ENCODE data around the gene SNRPB.
"Not testable (repeated sequence)": the region's sequence is repeated elsewhere in the genome, so short reads cannot be mapped to it uniquely, and the experiment has no call there.

Gene SNRPB

DNA sequence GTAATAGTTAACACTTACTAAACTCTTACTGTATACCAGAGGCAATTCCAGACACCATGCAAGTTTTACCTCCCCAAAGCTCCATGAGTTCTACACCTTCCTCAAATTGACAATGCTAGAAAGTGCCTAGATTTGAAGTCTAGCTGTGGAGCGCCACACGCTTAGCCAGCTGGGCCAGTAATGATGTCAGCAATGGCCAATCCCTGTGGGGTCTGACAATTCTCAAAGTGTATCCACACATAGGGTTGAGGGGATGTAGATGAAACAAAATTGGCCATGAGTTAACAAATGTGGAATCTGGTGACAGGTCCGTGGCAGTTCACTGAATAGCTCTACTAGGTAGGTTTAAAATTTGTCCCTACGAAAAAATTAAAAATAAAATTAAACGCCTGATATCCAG, 36.9 kb upstream of the SNRPB start:
- H2AFZ ChIP-seq (ENCODE audit: low read depth, low read length): no peak overlapping the region
- H3K36me3 ChIP-seq (ENCODE audit: insufficient read depth, low read length): no peaks in the 10 kb centered on the region
- H3K4me1 ChIP-seq (ENCODE audit: insufficient read depth, low read length): peaks cover 23% of the 10 kb centered on the region
- H3K27ac ChIP-seq (ENCODE audit: low read length): no peak overlapping the region
- peak overlapping the region; percentile 79 for H3K9ac ChIP-seq (ENCODE audit: low read depth, low read length)
- no peaks in the 10 kb centered on the region for H3K9me3 ChIP-seq (ENCODE audit: insufficient read depth, low read length, severe bottlenecking)
- H3K4me3 ChIP-seq (ENCODE audit: low read depth in 1 of 2, low read length in 2 of 2): peak overlapping the region in 1 of 2 experiments; percentile 89; a peak in 1 of 4 replicates
- H3K79me2 ChIP-seq (ENCODE audit: insufficient read depth, low read length): peaks cover 19% of the 10 kb centered on the region
- DNase-seq (no peak), ATAC-seq (ENCODE audit: insufficient read depth, low read depth) (no peak)
- no peak for TF ChIP-seq EZH2 (IDR thresholded peaks at IDR 0.05; ENCODE audit: borderline replicate concordance, low read depth, low read length, severe bottlenecking)
- TF ChIP-seq, protein P1, sequence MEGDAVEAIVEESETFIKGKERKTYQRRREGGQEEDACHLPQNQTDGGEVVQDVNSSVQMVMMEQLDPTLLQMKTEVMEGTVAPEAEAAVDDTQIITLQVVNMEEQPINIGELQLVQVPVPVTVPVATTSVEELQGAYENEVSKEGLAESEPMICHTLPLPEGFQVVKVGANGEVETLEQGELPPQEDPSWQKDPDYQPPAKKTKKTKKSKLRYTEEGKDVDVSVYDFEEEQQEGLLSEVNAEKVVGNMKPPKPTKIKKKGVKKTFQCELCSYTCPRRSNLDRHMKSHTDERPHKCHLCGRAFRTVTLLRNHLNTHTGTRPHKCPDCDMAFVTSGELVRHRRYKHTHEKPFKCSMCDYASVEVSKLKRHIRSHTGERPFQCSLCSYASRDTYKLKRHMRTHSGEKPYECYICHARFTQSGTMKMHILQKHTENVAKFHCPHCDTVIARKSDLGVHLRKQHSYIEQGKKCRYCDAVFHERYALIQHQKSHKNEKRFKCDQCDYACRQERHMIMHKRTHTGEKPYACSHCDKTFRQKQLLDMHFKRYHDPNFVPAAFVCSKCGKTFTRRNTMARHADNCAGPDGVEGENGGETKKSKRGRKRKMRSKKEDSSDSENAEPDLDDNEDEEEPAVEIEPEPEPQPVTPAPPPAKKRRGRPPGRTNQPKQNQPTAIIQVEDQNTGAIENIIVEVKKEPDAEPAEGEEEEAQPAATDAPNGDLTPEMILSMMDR (IDR thresholded peaks at IDR 0.05; ENCODE audit: borderline replicate concordance, extremely low read depth, low read length, poor library complexity, severe bottlenecking): no peak
- no peaks in the 10 kb centered on the region for H3K27me3 ChIP-seq (ENCODE audit: insufficient read depth, low read length, poor library complexity)
- no peaks in the 10 kb centered on the region for H4K20me1 ChIP-seq (ENCODE audit: insufficient read depth, low read length)
- H3K4me2 ChIP-seq (ENCODE audit: insufficient read depth, low read length): peak overlapping the region; percentile 96

GRCh38 chr20:2506426-2506825, 35.8 kb upstream of the SNRPB start:
- not testable (repeated sequence) for H3K27ac ChIP-seq (ENCODE audit: low read length); H3K36me3 ChIP-seq (ENCODE audit: insufficient read depth, low read length); H2AFZ ChIP-seq (ENCODE audit: low read depth, low read length); ATAC-seq (ENCODE audit: insufficient read depth, low read depth); DNase-seq; H4K20me1 ChIP-seq (ENCODE audit: insufficient read depth, low read length); H3K4me2 ChIP-seq (ENCODE audit: insufficient read depth, low read length); H3K4me3 ChIP-seq (ENCODE audit: low read depth in 1 of 2, low read length in 2 of 2); H3K9ac ChIP-seq (ENCODE audit: low read depth, low read length); H3K27me3 ChIP-seq (ENCODE audit: insufficient read depth, low read length, poor library complexity); H3K9me3 ChIP-seq (ENCODE audit: insufficient read depth, low read length, severe bottlenecking)
- H3K4me1 ChIP-seq (ENCODE audit: insufficient read depth, low read length): peaks cover 23% of the 10 kb centered on the region
- H3K79me2 ChIP-seq (ENCODE audit: insufficient read depth, low read length): peaks cover 19% of the 10 kb centered on the region

- not testable (repeated sequence) for ATAC-seq (ENCODE audit: insufficient read depth, low read depth); H2AFZ ChIP-seq (ENCODE audit: low read depth, low read length); DNase-seq; H4K20me1 ChIP-seq (ENCODE audit: insufficient read depth, low read length); H3K27ac ChIP-seq (ENCODE audit: low read length); H3K9ac ChIP-seq (ENCODE audit: low read depth, low read length); H3K4me2 ChIP-seq (ENCODE audit: insufficient read depth, low read length); H3K4me3 ChIP-seq (ENCODE audit: low read depth in 1 of 2, low read length in 2 of 2); H3K9me3 ChIP-seq (ENCODE audit: insufficient read depth, low read length, severe bottlenecking); H3K27me3 ChIP-seq (ENCODE audit: insufficient read depth, low read length, poor library complexity)
- Histone ChIP-seq H3K36me3 (ENCODE audit: insufficient read depth, low read length) (peaks cover 10% of the 10 kb centered on the region), H3K79me2 (ENCODE audit: insufficient read depth, low read length) (peaks cover 25% of the 10 kb centered on the region), H3K4me1 (ENCODE audit: insufficient read depth, low read length) (peaks cover 19% of the 10 kb centered on the region)
Measured at GRCh38 chr20:2504803-2505202, 34.2 kb upstream of the SNRPB start.

GRCh38 chr20:2502808-2503384, 32.3 kb upstream of the SNRPB start:
- H3K36me3 ChIP-seq (ENCODE audit: insufficient read depth, low read length): peaks cover 21% of the 10 kb centered on the region

GRCh38 chr20:2485661-2486060, 15.1 kb upstream of the SNRPB start:
- H3K9me3 ChIP-seq (ENCODE audit: insufficient read depth, low read length, severe bottlenecking): no peaks in the 10 kb centered on the region
- no peaks in the 10 kb centered on the region for H3K27me3 ChIP-seq (ENCODE audit: insufficient read depth, low read length, poor library complexity)
- H3K27ac ChIP-seq (ENCODE audit: low read length): no peak overlapping the region
- no peak overlapping the region for H2AFZ ChIP-seq (ENCODE audit: low read depth, low read length)
- no peak overlapping the region for H3K4me2 ChIP-seq (ENCODE audit: insufficient read depth, low read length)
- H3K36me3 ChIP-seq (ENCODE audit: insufficient read depth, low read length): peaks cover 78% of the 10 kb centered on the region
- no peaks in the 10 kb centered on the region for H4K20me1 ChIP-seq (ENCODE audit: insufficient read depth, low read length)
- H3K9ac ChIP-seq (ENCODE audit: low read depth, low read length): no peak overlapping the region
- ATAC-seq (ENCODE audit: insufficient read depth, low read depth): no peak
- DNase-seq: no peak
- H3K4me1 ChIP-seq (ENCODE audit: insufficient read depth, low read length): no peaks in the 10 kb centered on the region
- H3K4me3 ChIP-seq (ENCODE audit: low read depth in 1 of 2, low read length in 2 of 2): no peak overlapping the region
- TF ChIP-seq EZH2 (IDR thresholded peaks at IDR 0.05; ENCODE audit: borderline replicate concordance, low read depth, low read length, severe bottlenecking): no peak
- TF ChIP-seq, protein P1 (IDR thresholded peaks at IDR 0.05; ENCODE audit: borderline replicate concordance, extremely low read depth, low read length, poor library complexity, severe bottlenecking): no peak
- no peaks in the 10 kb centered on the region for H3K79me2 ChIP-seq (ENCODE audit: insufficient read depth, low read length)

More at GRCh38 chr20:2502808-2503384, 32.3 kb upstream of the SNRPB start:
- H3K79me2 ChIP-seq (ENCODE audit: insufficient read depth, low read length): peaks cover 15% of the 10 kb centered on the region
- H3K27ac ChIP-seq (ENCODE audit: low read length); H3K4me3 ChIP-seq (ENCODE audit: low read depth in 1 of 2, low read length in 2 of 2); H3K9ac ChIP-seq (ENCODE audit: low read depth, low read length); H3K27me3 ChIP-seq (ENCODE audit: insufficient read depth, low read length, poor library complexity); H3K4me1 ChIP-seq (ENCODE audit: insufficient read depth, low read length); ATAC-seq (ENCODE audit: insufficient read depth, low read depth); H3K9me3 ChIP-seq (ENCODE audit: insufficient read depth, low read length, severe bottlenecking); DNase-seq; H4K20me1 ChIP-seq (ENCODE audit: insufficient read depth, low read length); H3K4me2 ChIP-seq (ENCODE audit: insufficient read depth, low read length); H2AFZ ChIP-seq (ENCODE audit: low read depth, low read length): not testable (repeated sequence)
